ENCODE results near the gene CDC42EP2.

CDC42EP2 gene

DNA sequence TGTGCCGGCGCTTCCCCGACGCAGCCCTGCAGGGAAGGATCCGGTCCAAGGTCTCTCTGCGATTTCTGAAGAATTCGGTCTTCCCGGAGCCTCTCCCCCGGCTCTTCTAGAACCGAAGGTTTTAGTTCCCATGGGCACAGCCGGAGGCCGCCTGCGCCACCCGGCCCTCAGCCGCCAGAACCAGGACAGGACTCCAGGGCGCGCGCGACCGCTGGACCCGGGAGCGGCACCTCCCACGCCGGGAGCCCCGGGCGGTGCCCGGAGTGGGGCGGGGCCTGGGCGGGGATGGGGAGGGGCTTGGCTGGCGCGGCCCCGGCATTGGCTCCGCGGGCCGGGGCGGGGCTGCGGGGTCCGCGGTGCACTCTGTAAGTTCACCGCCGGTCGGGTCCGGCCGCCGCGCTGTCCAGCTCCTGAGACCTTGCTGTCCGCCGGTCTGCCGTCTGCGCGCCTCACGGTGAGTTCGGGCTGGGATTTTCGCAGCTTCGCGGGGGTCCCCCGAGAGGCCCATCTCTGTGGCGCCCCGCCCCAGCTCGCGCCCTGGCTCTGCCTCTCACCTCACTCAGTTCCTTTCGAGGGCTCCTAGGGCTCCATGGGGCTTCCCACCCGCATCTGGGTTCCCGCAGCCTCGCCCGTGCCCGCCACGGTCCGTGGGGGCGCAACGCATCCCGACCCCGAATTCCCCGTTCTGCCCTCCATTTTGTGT, at the start of gene CDC42EP2:
Gene CDC42EP2 (plus strand): TSS at position 366 of the 703 bp plus-strand sequence. CDS start 6,033 bp downstream, outside the sequence.
- peak within 1 kb of the TSS; percentile 93 for H3K4me3 ChIP-seq (ENCODE audit: low read depth, low read length)
- TF ChIP-seq, protein P1, sequence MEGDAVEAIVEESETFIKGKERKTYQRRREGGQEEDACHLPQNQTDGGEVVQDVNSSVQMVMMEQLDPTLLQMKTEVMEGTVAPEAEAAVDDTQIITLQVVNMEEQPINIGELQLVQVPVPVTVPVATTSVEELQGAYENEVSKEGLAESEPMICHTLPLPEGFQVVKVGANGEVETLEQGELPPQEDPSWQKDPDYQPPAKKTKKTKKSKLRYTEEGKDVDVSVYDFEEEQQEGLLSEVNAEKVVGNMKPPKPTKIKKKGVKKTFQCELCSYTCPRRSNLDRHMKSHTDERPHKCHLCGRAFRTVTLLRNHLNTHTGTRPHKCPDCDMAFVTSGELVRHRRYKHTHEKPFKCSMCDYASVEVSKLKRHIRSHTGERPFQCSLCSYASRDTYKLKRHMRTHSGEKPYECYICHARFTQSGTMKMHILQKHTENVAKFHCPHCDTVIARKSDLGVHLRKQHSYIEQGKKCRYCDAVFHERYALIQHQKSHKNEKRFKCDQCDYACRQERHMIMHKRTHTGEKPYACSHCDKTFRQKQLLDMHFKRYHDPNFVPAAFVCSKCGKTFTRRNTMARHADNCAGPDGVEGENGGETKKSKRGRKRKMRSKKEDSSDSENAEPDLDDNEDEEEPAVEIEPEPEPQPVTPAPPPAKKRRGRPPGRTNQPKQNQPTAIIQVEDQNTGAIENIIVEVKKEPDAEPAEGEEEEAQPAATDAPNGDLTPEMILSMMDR (IDR thresholded peaks at IDR 0.05; ENCODE audit: low read depth, low read length) = no peak

DNA sequence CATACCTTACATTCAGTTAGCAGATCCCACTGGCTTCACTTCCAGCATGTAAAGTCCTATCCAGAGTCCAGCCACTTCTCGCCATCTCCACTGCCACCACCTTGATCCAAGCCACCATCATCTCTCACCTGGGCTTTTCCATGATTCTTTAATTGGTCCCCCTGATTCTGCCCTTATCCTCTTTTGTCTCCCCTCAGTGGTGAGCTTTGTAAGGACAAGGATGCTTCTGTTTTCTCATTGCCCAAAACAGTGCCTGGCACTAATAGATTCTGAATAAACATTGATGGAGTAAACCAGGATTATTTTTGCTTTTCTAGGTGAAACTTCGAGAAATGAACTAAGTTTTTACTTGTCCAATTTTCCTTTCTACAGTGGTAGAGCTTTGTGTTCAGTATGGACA, 48.5 kb upstream of the CDC42EP2 start:
- TF ChIP-seq, protein P1 (IDR thresholded peaks at IDR 0.05; ENCODE audit: low read depth, low read length) = no peak
- no peak overlapping the region for H3K4me3 ChIP-seq (ENCODE audit: low read depth, low read length)

DNA sequence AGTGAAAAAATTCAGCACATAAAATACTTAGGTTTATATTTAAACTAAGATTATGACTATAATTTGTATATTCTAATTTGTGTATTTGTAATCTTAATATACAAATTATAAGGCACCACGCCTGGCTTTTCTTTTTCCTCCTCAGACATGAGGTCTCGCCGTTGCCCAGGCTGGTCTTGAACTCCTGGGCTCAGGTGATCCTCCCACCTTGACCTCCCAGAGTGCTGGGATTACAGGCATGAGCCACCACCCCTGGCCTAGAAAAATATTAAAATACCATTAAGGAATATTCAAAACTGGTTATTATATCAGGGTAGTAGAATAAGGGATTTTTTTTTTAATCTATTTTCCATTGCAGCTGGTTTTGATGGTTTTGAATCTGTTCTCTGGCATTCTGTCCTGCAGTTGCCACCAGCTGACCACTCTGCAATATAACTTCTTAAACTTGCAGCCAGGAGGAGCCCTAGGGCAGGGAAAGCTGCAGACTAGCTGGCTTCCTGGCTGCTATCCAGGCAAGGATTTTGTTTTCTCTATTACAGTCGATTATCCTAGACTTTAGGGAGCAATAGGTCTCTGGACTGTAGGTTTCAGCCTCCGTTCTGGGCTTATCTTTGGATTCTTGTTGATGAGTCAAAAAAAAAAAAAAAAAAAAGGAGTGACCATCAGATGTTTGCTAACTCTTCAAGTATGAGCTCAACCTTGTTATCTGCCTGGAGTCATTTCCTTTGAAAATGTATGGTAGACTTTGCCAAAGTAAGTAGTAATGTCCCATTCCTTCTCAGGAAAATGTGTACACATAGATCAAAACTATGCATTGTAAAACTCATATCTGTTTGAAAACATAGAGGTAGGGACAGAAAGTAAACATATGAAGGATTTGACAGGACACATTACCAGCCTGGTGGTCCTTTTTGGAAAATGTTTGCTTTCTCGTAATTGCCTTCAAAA, 39.7 kb upstream of the CDC42EP2 start:
- TF ChIP-seq, protein P1 (IDR thresholded peaks at IDR 0.05; ENCODE audit: low read depth, low read length) = peak; percentile 69
- no peak overlapping the region for H3K4me3 ChIP-seq (ENCODE audit: low read depth, low read length)

DNA sequence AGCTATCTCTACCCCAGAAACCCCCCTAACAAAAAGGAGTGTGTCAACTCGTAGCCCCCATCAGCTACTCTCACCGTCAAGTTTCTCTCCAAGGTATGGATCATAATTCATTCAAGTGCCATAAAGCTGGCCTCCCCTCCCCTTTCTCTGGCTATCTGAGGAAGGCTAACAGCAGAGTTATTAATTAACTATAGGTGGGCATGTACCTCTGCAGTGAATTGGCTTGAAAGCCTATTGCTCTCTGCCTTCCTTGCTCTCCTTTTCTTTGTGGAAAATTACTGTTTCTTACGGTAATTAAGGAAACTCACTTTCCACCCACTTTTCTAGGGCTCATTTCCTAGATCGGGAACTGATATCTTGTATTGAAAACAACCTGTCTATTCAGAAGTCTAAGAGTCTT, 38.8 kb upstream of the CDC42EP2 start:
- no peak overlapping the region for H3K4me3 ChIP-seq (ENCODE audit: low read depth, low read length)
- TF ChIP-seq, protein P1 (IDR thresholded peaks at IDR 0.05; ENCODE audit: low read depth, low read length) = no peak

DNA sequence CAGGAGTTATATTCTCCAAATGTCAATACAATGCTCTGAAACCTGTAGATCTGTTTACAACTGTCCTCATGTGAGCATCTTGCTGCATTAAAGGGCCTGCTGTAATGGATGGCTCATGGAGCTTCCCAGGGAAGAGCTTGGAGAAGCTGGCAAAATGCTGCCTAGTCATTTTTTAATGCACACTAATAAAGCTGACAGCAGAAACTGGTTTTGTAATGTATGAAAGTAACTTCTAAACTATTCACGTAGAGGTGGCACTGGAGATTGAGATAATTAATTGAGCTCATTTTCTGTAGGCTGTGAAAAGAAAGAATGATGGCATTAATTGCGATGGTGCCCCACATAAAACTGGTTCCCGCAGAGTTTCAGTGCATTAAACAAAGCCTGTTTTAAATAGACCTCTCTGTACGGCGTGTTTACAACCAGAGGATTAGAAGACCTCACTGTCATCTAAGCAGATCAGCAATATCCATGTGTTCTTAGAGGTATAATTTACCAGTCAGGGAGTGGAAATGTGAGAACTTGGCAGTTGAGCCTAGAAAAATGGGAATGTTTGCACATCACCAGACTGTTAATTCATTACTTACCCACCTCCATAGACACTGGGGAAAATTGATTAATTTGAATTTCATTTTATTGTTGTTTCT, 36.9 kb upstream of the CDC42EP2 start:
- TF ChIP-seq, protein P1 (IDR thresholded peaks at IDR 0.05; ENCODE audit: low read depth, low read length) = no peak
- no peak overlapping the region for H3K4me3 ChIP-seq (ENCODE audit: low read depth, low read length)

DNA sequence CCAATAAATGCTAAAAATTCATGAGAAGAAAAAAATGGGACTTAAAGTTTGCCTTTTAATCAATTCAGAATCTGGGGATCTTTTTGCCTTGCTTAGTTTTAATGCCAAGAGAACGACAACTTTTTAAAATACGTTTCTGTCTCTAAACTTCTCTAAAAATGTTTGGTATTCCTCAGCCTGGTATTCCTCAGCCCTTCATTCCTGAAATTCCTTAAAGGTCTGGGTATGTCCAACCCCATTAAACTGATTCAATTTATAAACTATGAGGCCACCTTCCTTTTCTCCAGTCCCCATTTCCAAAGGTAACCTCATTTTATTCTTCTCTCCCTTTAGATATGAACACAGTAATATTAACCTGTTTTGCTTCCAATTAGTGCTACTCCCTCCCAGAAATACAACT, 36.3 kb upstream of the CDC42EP2 start:
- TF ChIP-seq, protein P1 (IDR thresholded peaks at IDR 0.05; ENCODE audit: low read depth, low read length) = no peak

More for the DNA sequence above, 36.3 kb upstream of the CDC42EP2 start:
- no peak overlapping the region for H3K4me3 ChIP-seq (ENCODE audit: low read depth, low read length)
